Smooth muscle cell (in vitro differentiated cells): ENCODE results near the gene CPSF4. TPM values are rescaled to one million over a fixed set of nuclear protein-coding genes. Genes with fewer than 3 reads are reported as not detected.
A peak's percentile ranks its signal among the peaks of the same experiment; 100 is the strongest.
"Not testable (repeated sequence)": the region's sequence is repeated elsewhere in the genome, so short reads cannot be mapped to it uniquely, and the experiment has no call there.

Experiments used
- DNase-seq: peaks from one replicate; lab custom pipeline; 2025; ENCODE audit not compliant: unreplicated experiment; lab: John Stamatoyannopoulos, UW
- H2AFZ ChIP-seq: fragments of 200-600 bp; sonication (generic); 2 replicates; pipeline ENCODE4 v1.6.0; 2016; ENCODE audit warnings: antibody characterized with exemption, low read depth, mild to moderate bottlenecking
- H3F3A ChIP-seq: fragments of 200-600 bp; sonication (generic); 2 replicates; pipeline ENCODE4 v1.6.0; 2017; ENCODE audit warnings: antibody characterized with exemption, low read depth
- H3K27ac ChIP-seq: fragments of 200-600 bp; sonication (generic); 2 replicates; pipeline ENCODE4 v1.5.1; 2016; ENCODE audit warnings: low read depth, mild to moderate bottlenecking
- H3K27me3 ChIP-seq: fragments of 200-600 bp; sonication (generic); 2 replicates; pipeline ENCODE4 v1.6.1; 2016; ENCODE audit warnings: low read depth, mild to moderate bottlenecking
- H3K36me3 ChIP-seq: fragments of 200-600 bp; sonication (generic); 2 replicates; pipeline ENCODE4 v1.5.1; 2016; ENCODE audit warnings: low read depth
- H3K4me1 ChIP-seq: fragments of 200-600 bp; sonication (generic); 2 replicates; pipeline ENCODE4 v1.5.1; 2016; ENCODE audit warnings: low read depth
- H3K4me2 ChIP-seq: fragments of 200-600 bp; sonication (generic); 2 replicates; pipeline ENCODE4 v1.6.0; 2016; ENCODE audit warnings: mild to moderate bottlenecking
- H3K4me3 ChIP-seq: fragments of 200-600 bp; sonication (generic); 2 replicates; pipeline ENCODE4 v1.5.1; 2016; ENCODE audit warnings: mild to moderate bottlenecking
- H3K79me2 ChIP-seq: fragments of 200-600 bp; sonication (generic); 2 replicates; pipeline ENCODE4 v1.6.0; 2016; ENCODE audit warnings: low read depth, mild to moderate bottlenecking
- H3K9ac ChIP-seq: fragments of 200-600 bp; sonication (generic); 2 replicates; pipeline ENCODE4 v1.6.0; 2016; ENCODE audit warnings: low read depth
- H3K9me3 ChIP-seq: fragments of 200-600 bp; sonication (generic); replicated peaks from 2 replicates; pipeline ENCODE4 v1.5.1; 2016; ENCODE audit warnings: low read depth
- H4K20me1 ChIP-seq: fragments of 200-600 bp; sonication (generic); 2 replicates; pipeline ENCODE4 v1.6.0; 2016; ENCODE audit warnings: low read depth
- WGBS: methylation state at CpG from one replicate; pipeline ENCODE4 v1.1.7; 2016; ENCODE audit warnings: low lambda C conversion rate; 5-methylcytosine and 5-hydroxymethylcytosine counted together
- polyA plus RNA-seq: library from polyadenylated mRNA; unstranded; fragments of >200 nt; fragmentation: Nextera tagmentation; extraction: Ambion mirVana; gene quantifications from 2 replicates; pipeline ENCODE4 v1.2.1, GENCODE V29; 2016
- total RNA-seq: library from RNA; depleted of rRNA; stranded (reverse); fragments of >200 nt; gene quantifications from 2 replicates; pipeline ENCODE4 v1.2.3, GENCODE V29; 2014
- TF ChIP-seq, protein P1 (sequence below): fragments of 200-600 bp; sonication (generic); IDR thresholded peaks from 2 replicates; pipeline ENCODE4 v1.5.1; 2017; ENCODE audit warnings: borderline replicate concordance, mild to moderate bottlenecking, antibody characterized with exemption; ENCODE audit not compliant: insufficient read depth, poor library complexity, severe bottlenecking

The CPSF4 gene
- total and polyA plus RNA-seq, 2 experiments from 2014 or later = 27.1 to 30.3 TPM

DNA sequence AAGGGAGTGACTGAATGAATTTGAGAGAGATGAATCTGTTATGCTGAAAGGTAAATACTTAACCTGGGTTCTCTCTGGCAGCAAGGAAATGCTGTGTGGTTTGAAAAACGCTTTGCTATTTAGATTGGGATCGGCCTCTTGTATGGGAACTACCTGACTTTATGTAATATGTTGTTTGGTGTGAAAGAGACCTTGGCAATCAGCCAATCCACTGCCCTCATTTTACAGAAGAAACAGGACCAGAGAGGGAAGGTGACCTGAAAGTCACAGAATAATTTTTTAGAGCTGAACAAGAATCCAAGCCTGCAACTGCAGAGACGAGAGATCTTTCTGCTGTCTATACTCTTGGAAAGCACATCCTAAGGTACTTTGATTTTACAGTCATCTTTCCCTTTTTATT lies 28.9 kb upstream of the CPSF4 start:
- DNase-seq = no peak
- Histone ChIP-seq H3K27me3 (no peaks in the 10 kb centered on the region), H3K9ac (peak overlapping the region; percentile 97), H3K79me2 (peaks cover 82% of the 10 kb centered on the region), H3K4me1 (peaks cover 17% of the 10 kb centered on the region), H4K20me1 (peaks cover 52% of the 10 kb centered on the region), H3K36me3 (peaks cover 10% of the 10 kb centered on the region), H3K4me3 (peak overlapping the region; percentile 92), H3K9me3 (no peaks in the 10 kb centered on the region), H3K4me2 (peak overlapping the region; percentile 96), H3F3A (no peaks in the 10 kb centered on the region), H2AFZ (no peak overlapping the region), H3K27ac (peak overlapping the region; percentile 98)
- TF ChIP-seq, protein P1, sequence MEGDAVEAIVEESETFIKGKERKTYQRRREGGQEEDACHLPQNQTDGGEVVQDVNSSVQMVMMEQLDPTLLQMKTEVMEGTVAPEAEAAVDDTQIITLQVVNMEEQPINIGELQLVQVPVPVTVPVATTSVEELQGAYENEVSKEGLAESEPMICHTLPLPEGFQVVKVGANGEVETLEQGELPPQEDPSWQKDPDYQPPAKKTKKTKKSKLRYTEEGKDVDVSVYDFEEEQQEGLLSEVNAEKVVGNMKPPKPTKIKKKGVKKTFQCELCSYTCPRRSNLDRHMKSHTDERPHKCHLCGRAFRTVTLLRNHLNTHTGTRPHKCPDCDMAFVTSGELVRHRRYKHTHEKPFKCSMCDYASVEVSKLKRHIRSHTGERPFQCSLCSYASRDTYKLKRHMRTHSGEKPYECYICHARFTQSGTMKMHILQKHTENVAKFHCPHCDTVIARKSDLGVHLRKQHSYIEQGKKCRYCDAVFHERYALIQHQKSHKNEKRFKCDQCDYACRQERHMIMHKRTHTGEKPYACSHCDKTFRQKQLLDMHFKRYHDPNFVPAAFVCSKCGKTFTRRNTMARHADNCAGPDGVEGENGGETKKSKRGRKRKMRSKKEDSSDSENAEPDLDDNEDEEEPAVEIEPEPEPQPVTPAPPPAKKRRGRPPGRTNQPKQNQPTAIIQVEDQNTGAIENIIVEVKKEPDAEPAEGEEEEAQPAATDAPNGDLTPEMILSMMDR = no peak
- WGBS = 77% methylated on average over 3 of the region's 3 CpGs

GRCh38 chr7:99410635-99411034 lies 28.1 kb upstream of the CPSF4 start:
- Histone ChIP-seq H3K79me2 (peaks cover 73% of the 10 kb centered on the region), H3K4me1 (peaks cover 17% of the 10 kb centered on the region), H3K27me3 (no peaks in the 10 kb centered on the region), H3K4me2 (no peak overlapping the region), H2AFZ (no peak overlapping the region), H3K27ac (no peak overlapping the region), H3K36me3 (peaks cover 10% of the 10 kb centered on the region), H4K20me1 (peaks cover 45% of the 10 kb centered on the region), H3K4me3 (no peak overlapping the region), H3F3A (no peaks in the 10 kb centered on the region), H3K9me3 (no peaks in the 10 kb centered on the region), H3K9ac (no peak overlapping the region)
- DNase-seq = no peak
- TF ChIP-seq, protein P1 = no peak
- WGBS = 100% methylated on average over 2 of the region's 2 CpGs

DNA sequence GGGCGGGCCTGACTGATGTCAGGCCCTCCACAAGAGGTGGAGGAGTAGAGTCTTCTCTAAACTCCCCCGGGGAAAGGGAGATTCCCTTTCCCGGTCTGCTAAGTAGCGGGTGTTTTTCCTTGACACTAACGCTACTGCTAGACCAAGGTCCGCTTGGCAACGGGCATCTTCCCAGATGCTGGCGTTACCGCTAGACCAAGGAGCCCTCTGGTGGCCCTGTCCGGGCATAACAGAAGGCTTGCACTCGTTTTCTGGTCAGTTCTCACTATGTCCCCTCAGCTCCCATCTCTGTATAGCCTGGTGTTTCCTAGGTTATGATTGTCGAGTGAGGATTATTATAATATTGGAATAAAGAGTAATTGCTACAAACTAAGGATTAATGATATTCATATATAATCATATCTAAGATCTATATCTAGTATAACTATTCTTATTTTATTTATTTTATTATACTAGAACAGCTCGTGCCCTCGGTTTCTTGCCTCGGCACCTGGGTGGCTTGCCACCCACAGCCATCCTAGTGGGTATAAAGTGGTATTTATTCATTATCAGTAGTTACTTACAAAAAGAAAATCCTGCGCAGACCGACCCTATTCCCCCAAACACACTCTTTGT lies 23.1 kb upstream of the CPSF4 start:
- Histone ChIP-seq H3K36me3 (peaks cover 19% of the 10 kb centered on the region), H4K20me1 (peaks cover 31% of the 10 kb centered on the region), H3K79me2 (peaks cover 29% of the 10 kb centered on the region)
- H3K4me1 ChIP-seq, H3K27ac ChIP-seq, H2AFZ ChIP-seq, H3K4me3 ChIP-seq, H3K9me3 ChIP-seq, H3K27me3 ChIP-seq, H3K9ac ChIP-seq, H3K4me2 ChIP-seq, H3F3A ChIP-seq, DNase-seq: not testable (repeated sequence)
- WGBS = 72% methylated on average over 17 of the region's 17 CpGs
- TF ChIP-seq, protein P1 = peak; percentile 57

DNA sequence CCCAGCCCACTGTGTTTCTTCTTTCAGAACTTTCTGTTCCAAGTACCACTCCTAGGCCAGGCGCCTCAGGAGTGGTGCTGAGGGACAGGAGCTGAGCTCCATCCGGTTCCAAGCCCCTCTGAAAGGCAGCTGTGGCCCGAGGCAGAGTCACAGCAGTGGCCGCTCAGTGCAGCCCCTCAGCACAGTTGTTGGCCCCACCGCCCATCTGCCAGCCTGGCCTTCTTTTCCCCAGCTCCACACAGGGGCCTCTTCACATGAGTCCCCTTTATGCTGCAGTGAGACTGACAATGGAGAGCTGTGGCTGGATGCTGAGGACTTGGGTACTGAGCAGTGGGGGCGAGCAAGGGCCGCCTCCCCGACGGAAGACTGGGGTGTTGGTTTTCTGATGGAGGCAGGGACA lies 20.5 kb upstream of the CPSF4 start:
- TF ChIP-seq, protein P1 = no peak
- no peaks in the 10 kb centered on the region for H3K27me3 ChIP-seq
- DNase-seq = no peak
- peaks cover 6% of the 10 kb centered on the region for H3F3A ChIP-seq
- H3K4me3 ChIP-seq = no peak overlapping the region
- no peaks in the 10 kb centered on the region for H3K9me3 ChIP-seq
- H3K79me2 ChIP-seq = peaks cover 10% of the 10 kb centered on the region
- H2AFZ ChIP-seq = no peak overlapping the region
- H3K4me2 ChIP-seq = no peak overlapping the region
- H3K9ac ChIP-seq = no peak overlapping the region
- peaks cover 30% of the 10 kb centered on the region for H4K20me1 ChIP-seq
- H3K36me3 ChIP-seq = peaks cover 8% of the 10 kb centered on the region
- 97% methylated on average over 9 of the region's 9 CpGs for WGBS
- no peaks in the 10 kb centered on the region for H3K4me1 ChIP-seq
- H3K27ac ChIP-seq = no peak overlapping the region
